K562 (cell line): ENCODE results near the gene PRRC2A. TPM values are rescaled to one million over a fixed set of nuclear protein-coding genes. Genes with fewer than 3 reads are reported as not detected.

Experiments
- ARID2 ChIP-seq: fragments of 450-650 bp; IDR thresholded peaks from 2 replicates; pipeline ENCODE4 v1.6.1; 2017; ENCODE audit warnings: antibody characterized with exemption, mild to moderate bottlenecking
- BCL6 ChIP-seq: fragments of 250-450 bp; sonication (Bioruptor Pico); IDR thresholded peaks from 2 replicates; pipeline ENCODE4 v1.4.0; 2020
- CC2D1A ChIP-seq: fragments of 450-650 bp; IDR thresholded peaks from 2 replicates; pipeline ENCODE4 v1.6.1; 2017; ENCODE audit warnings: mild to moderate bottlenecking
- CEBPZ ChIP-seq: fragments of 150-350 bp; IDR thresholded peaks from 2 replicates; pipeline ENCODE4 v1.6.1; 2014; ENCODE audit warnings: low read depth, mild to moderate bottlenecking, low read length, borderline replicate concordance
- CHAMP1 ChIP-seq: fragments of 450-650 bp; IDR thresholded peaks from 2 replicates; pipeline ENCODE4 v1.6.1; 2016; ENCODE audit warnings: mild to moderate bottlenecking
- ESRRA ChIP-seq: fragments of 450-650 bp; IDR thresholded peaks from 2 replicates; pipeline ENCODE4 v1.6.1; 2014; ENCODE audit warnings: low read depth, mild to moderate bottlenecking, moderate library complexity, borderline replicate concordance
- FOXA1 ChIP-seq: fragments of 450-650 bp; IDR thresholded peaks from 2 replicates; pipeline ENCODE4 v1.6.1; 2016; ENCODE audit warnings: mild to moderate bottlenecking, borderline replicate concordance
- HDAC1 ChIP-seq, 2 experiments: fragments of 450-650 bp; IDR thresholded peaks; 2 replicates each; pipeline ENCODE4 v1.6.1; 2016 to 2017; ENCODE audit warnings: inconsistent platforms in 1 of 2, mild to moderate bottlenecking in 1 of 2, moderate library complexity in 1 of 2
- HDGF ChIP-seq: fragments of 450-650 bp; IDR thresholded peaks from 2 replicates; pipeline ENCODE4 v1.6.1; 2016
- JUND ChIP-seq, 2 experiments: IDR thresholded peaks; 2 replicates in 1 of 2; 3 replicates in 1 of 2; pipeline ENCODE4 v1.6.1; 2011; ENCODE audit warnings: borderline replicate concordance in 2 of 2, low read depth in 2 of 2, low read length in 2 of 2, improper control_type of control experiment in 1 of 2, missing biosample characterization in 1 of 2, missing genetic modification characterization in 1 of 2, missing genetic modification reagents in 1 of 2
- PATZ1 ChIP-seq: fragments of 250-450 bp; sonication (Bioruptor Pico); IDR thresholded peaks from 2 replicates; pipeline ENCODE4 v1.5.0; 2020; ENCODE audit warnings: mild to moderate bottlenecking, borderline replicate concordance
- SMAD3 ChIP-seq: fragments of 450-650 bp; formaldehyde crosslinking; conservative IDR thresholded peaks from 2 replicates; pipeline ENCODE4 v1.4.0; 2020; ENCODE audit warnings: mild to moderate bottlenecking
- TRIM24 ChIP-seq, 2 experiments: fragments of 450-650 bp; IDR thresholded peaks; 2 replicates each; pipeline ENCODE4 v1.6.1; 2016
- ZBED1 ChIP-seq: IDR thresholded peaks from 2 replicates; pipeline ENCODE4 v1.6.1; 2014
- ZNF224 ChIP-seq: sonication (generic); formaldehyde crosslinking; IDR thresholded peaks from 2 replicates; pipeline ENCODE4 v1.8.0; 2022; ENCODE audit warnings: mild to moderate bottlenecking, missing genetic modification reagents
- ZNF274 ChIP-seq: IDR thresholded peaks from 2 replicates; pipeline ENCODE4 v1.6.1; 2011; ENCODE audit warnings: low read depth, mild to moderate bottlenecking, low read length, moderate library complexity, borderline replicate concordance
- ZNF347 ChIP-seq: fragments of 450-650 bp; formaldehyde crosslinking; IDR thresholded peaks from 2 replicates; pipeline ENCODE4 v1.4.0; 2020; ENCODE audit warnings: low read depth, mild to moderate bottlenecking, moderate library complexity
- ZNF445 ChIP-seq: fragments of 250-450 bp; sonication (Bioruptor Pico); IDR thresholded peaks from 2 replicates; pipeline ENCODE4 v1.4.0; 2020; ENCODE audit warnings: low read depth, mild to moderate bottlenecking, moderate library complexity
- ZNF766 ChIP-seq: fragments of 200-800 bp; sonication (Bioruptor generic); conservative IDR thresholded peaks from 2 replicates; pipeline ENCODE4 v1.6.1; 2016; ENCODE audit warnings: missing genetic modification characterization, missing compliant biosample characterization
- polyA plus RNA-seq, 8 experiments: library from polyadenylated mRNA; depleted of rRNA in 4 of 8; stranded (reverse) in 5 of 8; unstranded in 3 of 8; fragments of >200 nt; fragmentation: Nextera tagmentation in 2 of 8; fragmentation: Illumina TruSeq in 1 of 8; extraction: Ambion mirVana in 2 of 8; extraction: Trizol in 1 of 8; gene quantifications; 2 replicates each; pipeline versions ENCODE4 v1.2.1 to v1.2.3, GENCODE V29; 2011 to 2014; ENCODE audit warnings: inconsistent platforms in 1 of 8, missing spikeins in 1 of 8
- total RNA-seq, 7 experiments: library from RNA; depleted of rRNA in 6 of 7; stranded (reverse); fragments of >200 nt in 6 of 7; fragmentation: Illumina TruSeq in 2 of 7; extraction: Trizol in 2 of 7; gene quantifications; 2 replicates each; pipeline versions ENCODE4 v1.2.1 to v1.2.3, GENCODE V29; 2011 to 2021; ENCODE audit warnings: low replicate concordance in 1 of 7

The PRRC2A gene
- total and polyA plus RNA-seq, 9 of the 15 experiments (the other 6 are each of a cell fraction or from before 2014, with no cell fraction given), result 1.0 to 332 (median 63.0) TPM

- TF ChIP-seq PATZ1 (CRISPR knock-in tag), result peak; percentile 81
- peak in 1 of 2 experiments; percentile 74; a peak in 2 of 4 replicates for TF ChIP-seq HDAC1 (IDR thresholded peaks at IDR 0.05)
- TF ChIP-seq CEBPZ, result no peak
- peak; percentile 75 for TF ChIP-seq JUND (IDR thresholded peaks at IDR 0.05; ENCODE audit: borderline replicate concordance, low read depth, low read length)
- peak; percentile 62; the same call in 1 of the 3 replicates for TF ChIP-seq JUND (tag; IDR thresholded peaks at IDR 0.05; ENCODE audit: borderline replicate concordance, low read depth, low read length)
- TF ChIP-seq ARID2, result peak; percentile 40; the same call in 1 of the 2 replicates
- 0 out of 2 replicates have a peak, but pooled peaks have one; percentile 70 for TF ChIP-seq ZBED1
- peak; percentile 24; the same call in 1 of the 2 replicates for TF ChIP-seq CC2D1A
- peak; percentile 82 for TF ChIP-seq ESRRA
- TF ChIP-seq CHAMP1, result no peak
- peak; percentile 59; the same call in 1 of the 2 replicates for TF ChIP-seq HDGF
- no peak for TF ChIP-seq ZNF274
- 0 out of 2 replicates have a peak, but pooled peaks have one; percentile 60 for TF ChIP-seq ZNF347
- peak in 1 of 2 experiments; percentile 37; a peak in 2 of 4 replicates for TF ChIP-seq TRIM24 (IDR thresholded peaks at IDR 0.05)
- 0 out of 2 replicates have a peak, but pooled peaks have one; percentile 1 for TF ChIP-seq SMAD3 (CRISPR knock-in tag)
- TF ChIP-seq ZNF224, result no peak
- peak; percentile 7; the same call in 1 of the 2 replicates for TF ChIP-seq BCL6 (CRISPR knock-in tag)
- no peak for TF ChIP-seq ZNF766
- TF ChIP-seq FOXA1, result no peak
- TF ChIP-seq ZNF445 (CRISPR knock-in tag), result peak; percentile 52; the same call in 1 of the 2 replicates
Measured at GRCh38 chr6:31660381-31661261, 40.1 kb downstream of the PRRC2A start, which contains the start of gene C6orf47 (continued).
